GM23338 (cell line): Measurements from ENCODE around the gene MRRF. TPM values are rescaled to one million over a fixed set of nuclear protein-coding genes. Genes with fewer than 3 reads are reported as not detected.
"Not testable (repeated sequence)": the region's sequence is repeated elsewhere in the genome, so short reads cannot be mapped to it uniquely, and the experiment has no call there.

Source experiments
- ATAC-seq: fragments of 200-7000 bp; cut with Tn5 transposase; 3 replicates; pipeline ENCODE4 v1.9.1; 2020
- DNase-seq: peaks from one replicate; pipeline ENCODE4 v3.0.0-alpha.2; 2015; ENCODE audit warnings: low spot score
- H2AFZ ChIP-seq: fragments of 200-600 bp; sonication (generic); 2 replicates; pipeline ENCODE4 v1.8.0; 2016; ENCODE audit warnings: antibody characterized with exemption, mild to moderate bottlenecking, moderate library complexity
- H3F3A ChIP-seq: fragments of 200-600 bp; sonication (generic); replicated peaks from 2 replicates; pipeline ENCODE4 v1.8.0; 2017; ENCODE audit warnings: antibody characterized with exemption, mixed run types, low read depth
- H3K27ac ChIP-seq: fragments of 200-600 bp; sonication (generic); 2 replicates; pipeline ENCODE4 v1.6.1; 2016; ENCODE audit warnings: low read depth
- H3K27me3 ChIP-seq: fragments of 200-600 bp; sonication (generic); 2 replicates; pipeline ENCODE4 v1.8.0; 2016; ENCODE audit warnings: mild to moderate bottlenecking, mixed run types, moderate library complexity; ENCODE audit not compliant: insufficient read depth
- H3K36me3 ChIP-seq: fragments of 200-600 bp; sonication (generic); 2 replicates; pipeline ENCODE4 v1.8.0; 2016; ENCODE audit warnings: mild to moderate bottlenecking; ENCODE audit not compliant: insufficient read depth
- H3K4me1 ChIP-seq: fragments of 200-600 bp; sonication (generic); 2 replicates; pipeline ENCODE4 v1.8.0; 2016; ENCODE audit warnings: mild to moderate bottlenecking, moderate library complexity; ENCODE audit not compliant: insufficient read depth
- H3K4me2 ChIP-seq: fragments of 200-600 bp; sonication (generic); 2 replicates; pipeline ENCODE4 v1.7.1; 2017; ENCODE audit warnings: mixed run types
- H3K4me3 ChIP-seq: fragments of 200-600 bp; sonication (generic); 2 replicates; pipeline ENCODE4 v1.6.1; 2016; ENCODE audit warnings: mixed run types
- H3K79me2 ChIP-seq: fragments of 200-600 bp; sonication (generic); replicated peaks from 2 replicates; pipeline ENCODE4 v1.8.0; 2017; ENCODE audit warnings: mild to moderate bottlenecking; ENCODE audit not compliant: insufficient read depth
- H3K9me2 ChIP-seq: fragments of 200-600 bp; sonication (generic); 2 replicates; pipeline ENCODE4 v1.8.0; 2017; ENCODE audit not compliant: insufficient read depth
- H4K20me1 ChIP-seq: fragments of 200-600 bp; sonication (generic); replicated peaks from 2 replicates; pipeline ENCODE4 v1.8.0; 2017; ENCODE audit warnings: mild to moderate bottlenecking; ENCODE audit not compliant: insufficient read depth
- H3K27ac Mint-ChIP-seq: 2 replicates; pipeline ENCODE4 v1.8.0; 2020; ENCODE audit warnings: inconsistent platforms, mild to moderate bottlenecking, moderate library complexity, mixed read lengths
- H3K27me3 Mint-ChIP-seq: 3 replicates; pipeline ENCODE4 v1.8.0; 2022; ENCODE audit warnings: low read depth, mild to moderate bottlenecking, moderate library complexity, mixed read lengths, inconsistent platforms; ENCODE audit not compliant: insufficient read depth, poor library complexity
- H3K36me3 Mint-ChIP-seq: 3 replicates; pipeline ENCODE4 v1.8.0; 2021; ENCODE audit warnings: low read depth, mild to moderate bottlenecking, inconsistent platforms, moderate library complexity, mixed read lengths
- H3K4me1 Mint-ChIP-seq: 3 replicates; pipeline ENCODE4 v1.8.0; 2020; ENCODE audit warnings: mild to moderate bottlenecking, inconsistent platforms, mixed read lengths
- H3K4me3 Mint-ChIP-seq: 3 replicates; pipeline ENCODE4 v1.8.0; 2021; ENCODE audit warnings: moderate library complexity, mild to moderate bottlenecking, inconsistent platforms, mixed read lengths
- H3K9me3 Mint-ChIP-seq: 3 replicates; pipeline ENCODE4 v1.8.0; 2020; ENCODE audit warnings: moderate library complexity, mild to moderate bottlenecking, inconsistent platforms, mixed read lengths
- CREB1 ChIP-seq: fragments of 250-450 bp; sonication (Bioruptor Pico); IDR thresholded peaks from 2 replicates; pipeline ENCODE4 v1.5.0; 2020; ENCODE audit warnings: low read depth, mild to moderate bottlenecking, moderate library complexity
- CTCF ChIP-seq, 2 experiments: fragments of 200-600 bp in 1 of 2; sonication (generic) in 1 of 2; conservative IDR thresholded peaks; 2 replicates each; pipeline versions ENCODE4 v1.5.1 to v1.6.1; 2016 to 2017; ENCODE audit warnings: antibody characterized with exemption in 2 of 2, low read depth in 2 of 2, mild to moderate bottlenecking in 2 of 2, moderate library complexity in 1 of 2
- EZH2 ChIP-seq: fragments of 200-600 bp; sonication (generic); IDR thresholded peaks from one replicate; pipeline ENCODE4 v1.8.0; 2017; ENCODE audit warnings: antibody characterized with exemption, mild to moderate bottlenecking, low read depth; ENCODE audit not compliant: unreplicated experiment
- JUNB ChIP-seq: IDR thresholded peaks from one replicate; pipeline ENCODE4 v1.6.1; 2016; ENCODE audit warnings: antibody characterized with exemption; ENCODE audit not compliant: unreplicated experiment
- NANOG ChIP-seq: IDR thresholded peaks from 2 replicates; pipeline ENCODE4 v1.6.1; 2016; ENCODE audit warnings: antibody characterized with exemption, borderline replicate concordance
- POLR2AphosphoS5 ChIP-seq: IDR thresholded peaks from 2 replicates; pipeline ENCODE4 v1.6.1; 2016; ENCODE audit warnings: antibody characterized with exemption, low read depth
- REST ChIP-seq: IDR thresholded peaks from one replicate; pipeline ENCODE4 v1.6.1; 2018; ENCODE audit warnings: antibody characterized with exemption; ENCODE audit not compliant: unreplicated experiment
- STAT1 ChIP-seq: IDR thresholded peaks from one replicate; pipeline ENCODE4 v1.6.1; 2016; ENCODE audit warnings: antibody characterized with exemption; ENCODE audit not compliant: unreplicated experiment
- ZNF114 ChIP-seq: fragments of 250-450 bp; sonication (Bioruptor Pico); IDR thresholded peaks from 2 replicates; pipeline ENCODE4 v1.5.0; 2020; ENCODE audit warnings: mild to moderate bottlenecking, moderate library complexity
- ZNF331 ChIP-seq: fragments of 250-450 bp; sonication (Bioruptor Pico); IDR thresholded peaks from 2 replicates; pipeline ENCODE4 v1.5.0; 2020; ENCODE audit warnings: low read depth, mild to moderate bottlenecking, moderate library complexity
- polyA plus RNA-seq: library from polyadenylated mRNA; unstranded; fragments of >200 nt; fragmentation: Nextera tagmentation; extraction: Ambion mirVana; gene quantifications from 2 replicates; pipeline ENCODE4 v1.2.1, GENCODE V29; 2016
- total RNA-seq: library from RNA; depleted of rRNA; stranded (reverse); fragments of >200 nt; shearing (Covaris generic); gene quantifications from 2 replicates; pipeline ENCODE4 v1.2.3, GENCODE V29; 2014

Gene MRRF
- total and polyA plus RNA-seq, 2 experiments from 2014 or later = 27.8 to 32.7 TPM

GRCh38 chr9:122322553-122322952 is 57.9 kb downstream of the MRRF start (continued):
- TF ChIP-seq STAT1 (no peak), JUNB (no peak), POLR2AphosphoS5 (no peak), ZNF114 (no peak)

- peaks cover 18% of the 10 kb centered on the region for H3K36me3 Mint-ChIP-seq
- H3K4me3 Mint-ChIP-seq, H3K4me1 ChIP-seq, H3K4me2 ChIP-seq, H3K9me2 ChIP-seq, H3K4me1 Mint-ChIP-seq, H4K20me1 ChIP-seq, H3K27me3 ChIP-seq, H3F3A ChIP-seq, H2AFZ ChIP-seq, H3K27ac Mint-ChIP-seq, H3K27me3 Mint-ChIP-seq, H3K36me3 ChIP-seq, H3K4me3 ChIP-seq, DNase-seq, H3K9me3 Mint-ChIP-seq, ATAC-seq, H3K79me2 ChIP-seq, H3K27ac ChIP-seq: not testable (repeated sequence)
Observed at GRCh38 chr9:122324665-122325064, 60.0 kb downstream of the MRRF start.

GRCh38 chr9:122325124-122325523 is 60.4 kb downstream of the MRRF start:
- Histone ChIP-seq H3K36me3 (peaks cover 7% of the 10 kb centered on the region; the same call in 1 of the 2 replicates), H4K20me1 (peaks cover 4% of the 10 kb centered on the region; the same call in 1 of the 2 replicates), H3K4me3 (no peak overlapping the region), H3K4me1 (no peaks in the 10 kb centered on the region; the same call in 1 of the 2 replicates), H3K27ac (no peak overlapping the region), H3F3A (no peaks in the 10 kb centered on the region), H3K27me3 (no peaks in the 10 kb centered on the region), H3K9me2 (no peaks in the 10 kb centered on the region), H3K79me2 (no peaks in the 10 kb centered on the region), H3K4me2 (no peak overlapping the region), H2AFZ (no peak overlapping the region)
- no peak overlapping the region for H3K4me3 Mint-ChIP-seq
- no peaks in the 10 kb centered on the region for H3K9me3 Mint-ChIP-seq
- H3K27me3 Mint-ChIP-seq = peaks cover 3% of the 10 kb centered on the region
- peaks cover 18% of the 10 kb centered on the region for H3K36me3 Mint-ChIP-seq
- no peak for ATAC-seq
- peaks cover 11% of the 10 kb centered on the region for H3K4me1 Mint-ChIP-seq
- no peak for DNase-seq
- no peak overlapping the region for H3K27ac Mint-ChIP-seq
- TF ChIP-seq ZNF114 (no peak), CTCF (conservative IDR thresholded peaks at IDR 0.05; ENCODE audit: low read depth in 2 of 2) (no peak), JUNB (no peak), NANOG (no peak), CREB1 (CRISPR knock-in tag) (no peak), ZNF331 (CRISPR knock-in tag) (no peak), EZH2 (no peak), REST (no peak), STAT1 (no peak)
